NCI-H2029 treated with DMSO at 0.1 percent for 48 hours (cell line): ENCODE results near the gene NRG2.

Source experiments
- DNase-seq: peaks from one replicate; lab custom pipeline; 2025; lab: John Stamatoyannopoulos, UW

NRG2 gene

DNA sequence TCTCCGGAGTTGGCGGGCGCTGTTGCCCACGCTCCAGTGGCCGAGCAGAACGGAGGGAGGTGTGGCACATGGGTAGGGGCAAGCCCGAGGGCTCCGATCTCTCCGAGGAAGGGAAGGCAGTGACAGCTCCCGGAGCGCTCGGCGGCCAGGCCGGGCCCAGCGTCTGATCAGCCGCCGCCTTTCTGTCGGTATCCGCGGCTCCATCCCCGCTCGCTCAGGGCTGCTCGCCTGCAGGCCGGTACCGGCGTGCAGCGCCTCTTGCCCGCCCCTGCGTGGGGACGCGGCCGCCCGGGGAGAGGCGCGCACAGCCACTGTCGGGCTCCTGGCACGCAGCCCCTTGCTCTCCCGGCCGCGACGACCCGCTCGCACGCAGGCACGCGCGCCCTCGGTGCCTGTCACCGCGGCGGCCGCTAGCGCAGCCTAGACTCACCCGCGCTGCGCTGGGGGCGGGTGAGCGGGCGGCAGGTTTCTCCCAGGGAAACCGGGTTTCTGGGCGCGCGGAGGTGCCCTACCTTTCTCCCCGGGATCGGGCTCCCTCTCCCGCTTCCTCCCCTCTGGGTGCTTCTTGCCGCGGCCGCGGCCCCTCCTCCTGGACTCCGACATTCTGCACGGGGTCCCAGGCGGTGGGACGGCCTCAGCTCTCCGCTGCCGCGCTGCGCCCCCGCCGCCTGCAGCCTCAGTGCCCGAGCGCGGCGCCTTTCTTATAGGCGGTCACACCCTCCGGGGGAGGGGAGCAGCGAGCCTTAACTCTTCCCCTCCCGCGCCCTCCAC is 139.1 kb downstream of the NRG2 start:
- no peak for DNase-seq

DNA sequence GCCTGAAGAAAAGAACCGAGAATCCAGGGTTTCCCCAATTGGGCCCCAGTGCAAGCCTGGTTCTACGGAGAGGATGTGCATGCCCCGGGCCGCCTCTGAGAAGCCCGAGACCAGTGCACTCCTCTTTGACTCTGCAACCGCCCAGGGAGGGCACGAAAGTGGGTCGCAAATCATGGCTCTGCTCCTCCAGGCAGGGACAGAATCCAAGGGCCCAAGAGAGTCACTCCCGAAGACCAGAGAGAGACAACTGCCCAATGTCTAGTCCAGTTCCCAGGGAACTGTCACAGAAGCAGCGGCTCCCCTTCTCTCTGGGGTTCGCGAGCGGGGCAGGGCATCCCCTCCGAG is 139.7 kb downstream of the NRG2 start:
- DNase-seq, result no peak

DNA sequence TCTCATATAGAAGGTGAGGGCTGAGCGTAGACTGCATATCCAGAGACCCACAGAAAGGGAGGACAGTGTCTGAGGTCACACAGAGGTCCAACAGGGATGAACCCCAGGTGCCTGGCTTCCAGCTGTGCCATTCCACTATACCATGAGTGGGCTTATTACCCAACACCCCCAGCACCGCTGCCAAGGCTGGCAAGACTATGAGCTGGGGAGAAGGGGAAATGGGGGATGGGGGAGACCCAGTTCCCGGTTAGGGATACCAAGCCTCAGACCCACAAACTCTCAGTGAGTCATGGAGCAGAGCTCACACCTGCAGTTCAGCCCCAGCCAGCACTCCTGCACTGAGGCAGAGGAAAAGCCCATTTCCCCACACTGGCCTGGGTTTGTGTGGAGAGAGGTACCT is 141.1 kb downstream of the NRG2 start:
- DNase-seq, result no peak

DNA sequence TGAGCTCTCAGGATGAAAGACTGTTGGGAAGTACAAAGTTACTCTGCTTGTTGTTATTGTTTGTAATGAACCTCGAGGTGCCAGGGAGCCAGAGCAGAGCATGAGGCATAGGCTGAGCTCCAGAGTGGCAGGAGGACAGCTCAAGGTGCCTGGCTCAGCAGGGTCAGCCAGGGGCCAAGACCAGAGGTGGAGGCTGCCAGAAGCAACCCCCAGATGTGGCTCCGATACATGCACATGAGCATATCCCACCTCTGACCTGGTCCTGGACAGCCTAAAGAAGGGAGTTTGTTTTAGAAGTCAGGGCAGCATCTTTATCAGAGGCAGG is 141.9 kb downstream of the NRG2 start:
- no peak for DNase-seq

DNA sequence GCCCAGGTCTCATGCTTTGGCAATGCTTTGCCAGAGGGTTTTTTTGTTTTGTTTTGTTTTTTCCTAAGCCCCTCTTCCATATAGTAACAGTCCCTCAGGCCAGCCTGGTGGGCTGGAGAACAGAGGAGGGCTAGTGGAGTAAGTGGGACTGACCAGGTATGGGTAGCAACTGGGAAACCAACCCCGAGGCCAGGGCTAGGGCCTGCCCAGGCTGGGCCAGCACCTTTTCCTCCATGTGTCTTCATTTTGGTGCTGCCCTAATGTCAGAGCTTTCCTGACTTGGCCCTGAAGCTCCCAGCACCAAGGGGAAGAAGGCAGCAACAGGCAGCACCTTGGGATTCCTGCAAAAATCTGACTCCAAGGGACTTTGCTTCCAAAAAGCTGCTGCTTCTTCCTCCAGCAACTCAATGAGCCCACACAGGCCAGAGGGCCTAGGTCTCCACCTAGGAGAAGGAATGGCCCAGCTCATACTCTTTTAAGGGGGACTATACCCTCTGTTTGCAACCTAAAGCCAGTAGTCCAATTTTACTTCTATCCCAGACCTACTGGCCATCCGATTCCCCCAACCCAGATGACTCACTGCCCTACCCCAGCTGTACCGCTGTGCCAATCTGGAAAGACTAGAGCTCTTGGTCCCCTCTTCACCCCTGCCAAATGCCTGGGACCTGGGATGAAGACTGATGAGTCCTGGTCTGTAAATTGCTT is 142.4 kb downstream of the NRG2 start:
- no peak for DNase-seq

DNA sequence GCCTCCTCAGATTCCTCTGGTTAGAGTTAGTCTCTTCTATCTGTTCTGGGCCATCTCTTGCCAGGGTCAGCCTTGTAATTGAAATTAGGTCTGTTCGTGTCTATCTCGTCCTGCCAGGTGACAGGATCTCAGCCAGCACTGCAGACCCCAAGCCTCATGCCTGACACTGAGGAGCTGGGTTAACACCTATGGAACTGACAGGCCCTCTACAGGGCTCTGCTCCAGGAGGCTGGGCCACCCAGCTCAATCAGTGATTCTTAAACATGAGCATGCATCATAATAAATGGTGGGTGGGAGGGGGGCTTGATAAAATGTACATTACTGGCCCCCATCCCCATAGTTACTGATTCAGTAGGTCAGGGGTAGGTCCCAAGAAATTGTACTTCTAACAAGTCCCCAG is 144.1 kb downstream of the NRG2 start:
- DNase-seq, result no peak

DNA sequence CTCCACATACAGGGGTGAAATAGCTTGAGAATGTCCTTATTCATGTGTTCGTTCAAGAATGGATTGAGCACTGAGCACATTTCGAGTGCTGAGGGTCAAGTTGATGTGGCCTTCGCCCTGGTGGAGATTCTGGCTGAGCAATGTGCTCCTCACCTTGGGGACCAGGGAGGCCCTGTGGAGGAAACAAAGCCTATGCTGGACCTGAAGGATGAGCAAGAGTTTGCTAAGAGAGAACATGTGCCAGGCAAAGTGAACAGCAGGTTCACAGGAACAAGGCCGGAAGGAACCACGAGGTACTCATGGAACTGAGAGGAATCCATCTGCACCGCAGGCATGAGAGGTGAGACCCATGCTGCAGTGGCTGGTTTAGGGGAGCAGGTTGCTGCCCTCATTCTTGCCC is 145.1 kb downstream of the NRG2 start:
- no peak for DNase-seq

DNA sequence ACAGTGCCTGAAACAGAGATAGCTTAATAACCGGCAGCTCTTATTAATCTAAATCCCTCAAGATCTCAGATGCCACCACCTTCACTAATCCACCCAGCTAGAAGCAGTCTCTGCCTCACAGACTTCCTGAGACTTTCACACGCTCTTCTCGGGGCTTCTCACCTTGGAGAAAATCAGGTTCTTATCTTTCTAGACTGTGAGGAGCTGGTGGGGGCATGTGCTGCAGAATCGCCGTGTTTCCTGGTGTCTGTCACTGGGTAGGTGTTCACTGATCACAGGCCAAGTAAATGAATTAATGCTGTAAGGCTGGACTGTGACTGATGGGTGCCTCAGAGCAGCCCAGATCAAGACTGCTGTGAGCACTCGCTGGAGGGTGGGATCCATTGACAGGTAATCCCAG is 145.8 kb downstream of the NRG2 start:
- DNase-seq, result no peak

DNA sequence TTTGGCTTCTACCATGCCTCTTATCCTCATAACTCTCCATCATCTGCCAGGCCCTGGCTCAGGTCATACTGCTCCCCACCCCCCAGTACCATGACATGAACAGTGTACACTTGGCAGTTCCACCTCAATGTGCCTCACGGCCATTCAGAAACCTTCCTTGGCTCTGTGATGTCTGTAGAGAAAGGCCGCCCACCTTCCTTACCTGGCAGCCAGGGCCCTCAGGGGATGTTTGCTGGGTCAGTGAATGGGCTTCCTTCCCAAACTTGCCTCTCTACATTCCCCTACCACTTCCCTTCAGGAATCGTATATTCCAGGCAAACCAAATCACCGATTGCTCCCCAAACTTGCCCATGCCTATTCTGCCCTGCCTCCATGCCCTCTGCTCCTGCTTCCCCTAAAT is 146.4 kb downstream of the NRG2 start:
- DNase-seq, result no peak

DNA sequence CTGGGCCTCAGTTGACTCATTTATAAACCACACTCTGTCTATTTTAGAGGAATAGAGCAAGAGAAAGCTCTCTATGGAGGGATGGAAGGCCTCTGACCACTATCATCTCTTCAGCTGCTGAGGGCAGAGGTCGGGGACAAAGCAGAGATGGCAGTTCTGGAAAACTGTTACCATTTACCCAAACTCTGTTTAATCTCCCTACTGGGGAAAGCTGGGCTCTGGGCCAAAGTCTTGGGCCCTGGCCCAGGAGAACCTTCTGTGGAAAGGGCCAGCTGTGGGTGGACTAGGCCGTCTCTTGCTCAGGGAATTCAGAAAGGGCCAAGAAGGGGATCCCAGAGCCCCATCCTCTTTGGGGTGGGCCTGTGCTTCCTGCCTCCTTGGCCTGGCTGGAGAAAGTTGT is 147.5 kb downstream of the NRG2 start:
- DNase-seq, result no peak

DNA sequence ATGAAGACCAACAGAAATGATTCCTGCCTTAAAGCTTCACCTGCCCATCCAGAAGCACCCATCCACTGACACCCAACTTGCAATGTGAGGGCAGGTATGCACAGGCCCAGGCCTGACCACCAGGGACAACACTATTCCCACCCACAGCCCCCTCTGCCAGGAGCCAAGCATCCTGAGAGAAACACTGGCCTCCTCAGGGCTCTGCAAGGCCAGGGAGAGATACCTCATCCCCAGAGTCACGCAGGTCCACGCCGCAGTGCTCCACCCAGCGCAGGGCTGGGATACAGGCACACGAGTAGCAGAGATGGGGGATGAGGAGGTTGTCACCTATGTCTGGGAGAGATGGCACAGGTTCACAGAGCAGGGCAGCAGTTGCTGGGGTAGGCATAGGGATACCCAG is 148.1 kb downstream of the NRG2 start:
- no peak for DNase-seq

DNA sequence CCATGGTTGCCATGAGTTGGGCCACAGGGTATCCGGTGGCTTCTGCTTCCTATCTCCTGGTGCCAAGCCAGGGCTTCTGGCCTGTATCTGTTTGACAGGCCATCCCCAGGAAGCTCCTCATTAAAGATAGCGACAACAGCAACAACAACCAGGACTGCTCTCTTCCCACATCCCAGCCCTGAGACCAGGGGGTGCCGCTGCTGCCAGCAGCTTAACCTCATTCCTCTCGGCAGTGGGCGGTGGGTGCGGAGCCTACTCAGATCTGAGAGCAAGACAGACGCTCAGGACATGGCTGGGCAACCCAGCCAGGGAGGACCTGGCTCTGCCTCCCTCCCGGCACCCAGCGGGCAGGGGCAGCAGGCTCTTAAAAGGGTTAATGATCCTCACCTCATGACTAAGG is 149.2 kb downstream of the NRG2 start:
- no peak for DNase-seq

DNA sequence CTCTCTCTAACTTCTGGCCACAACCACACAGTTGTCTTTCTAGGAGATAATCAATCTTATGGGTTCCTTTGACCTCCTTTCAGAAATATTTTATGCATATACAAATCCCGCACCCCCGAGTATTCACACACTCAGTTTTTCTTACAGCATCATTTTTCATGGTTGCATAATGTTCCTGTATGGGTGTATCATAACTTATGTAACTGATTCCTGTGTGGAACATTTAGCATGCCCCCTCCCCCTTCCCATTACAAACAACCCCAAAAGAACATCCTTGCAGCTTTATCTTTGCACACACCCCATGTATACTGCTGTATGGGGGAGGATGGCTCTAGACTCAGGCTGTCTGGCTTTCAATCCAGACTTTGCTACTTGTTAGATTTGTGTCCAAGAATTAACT is 153.7 kb downstream of the NRG2 start:
- no peak for DNase-seq

DNA sequence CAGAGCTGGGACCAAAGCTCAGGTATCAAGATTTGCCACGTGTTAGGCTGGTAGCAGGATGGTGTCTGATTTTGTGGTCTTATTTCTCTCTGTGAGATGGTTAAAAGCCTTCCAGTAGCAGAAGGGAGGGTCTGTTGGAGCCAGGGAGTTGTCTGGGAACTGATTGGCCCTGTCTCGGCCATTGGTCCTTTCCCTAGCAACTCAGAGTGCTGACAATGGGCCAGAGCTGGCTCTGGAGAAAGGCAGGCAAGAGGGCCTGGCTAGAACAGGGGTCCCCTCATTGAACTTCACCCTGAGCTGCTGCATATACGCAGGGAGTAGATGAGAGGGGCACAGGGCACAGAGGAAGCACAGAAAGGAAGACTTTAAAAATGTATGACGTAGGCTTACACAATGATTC is 154.7 kb downstream of the NRG2 start:
- no peak for DNase-seq

DNA sequence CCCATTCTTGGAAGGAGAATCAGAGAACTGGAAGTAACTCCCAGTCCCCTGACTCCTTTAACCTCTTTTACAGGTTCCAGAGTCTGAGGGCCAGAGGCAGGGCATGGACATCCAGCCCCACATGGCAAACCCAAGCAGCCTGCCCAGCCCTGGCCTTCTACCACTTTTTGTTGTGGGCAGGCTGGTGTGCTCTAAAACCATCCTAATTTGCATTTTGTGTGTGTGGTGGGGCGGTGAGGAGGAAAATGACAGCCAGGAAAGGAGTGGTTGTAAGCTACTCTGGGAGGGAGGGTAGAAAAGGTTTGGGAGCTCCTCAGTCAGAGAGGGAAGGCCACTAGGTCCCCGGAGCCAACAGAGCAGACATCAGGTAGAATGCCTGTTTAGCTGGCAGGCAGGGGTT is 156.9 kb downstream of the NRG2 start:
- DNase-seq, result no peak

DNA sequence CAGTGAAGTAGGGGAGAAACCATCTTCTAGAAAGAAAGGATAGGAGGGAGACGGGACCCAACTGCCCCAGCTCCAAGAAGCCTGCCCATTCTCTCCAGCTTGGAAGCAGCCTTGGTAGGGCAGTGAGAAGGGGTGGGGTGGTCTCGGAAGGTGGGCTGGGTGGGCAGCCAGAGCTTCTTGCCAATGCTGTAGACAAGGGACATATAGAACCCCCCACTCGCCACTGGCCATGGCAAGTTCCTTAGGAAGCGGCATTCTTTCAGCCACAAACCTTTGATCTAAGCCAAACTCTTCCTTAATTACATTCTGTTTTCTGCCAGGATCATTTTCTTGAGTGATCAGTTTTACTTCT is 157.3 kb downstream of the NRG2 start:
- no peak for DNase-seq

DNA sequence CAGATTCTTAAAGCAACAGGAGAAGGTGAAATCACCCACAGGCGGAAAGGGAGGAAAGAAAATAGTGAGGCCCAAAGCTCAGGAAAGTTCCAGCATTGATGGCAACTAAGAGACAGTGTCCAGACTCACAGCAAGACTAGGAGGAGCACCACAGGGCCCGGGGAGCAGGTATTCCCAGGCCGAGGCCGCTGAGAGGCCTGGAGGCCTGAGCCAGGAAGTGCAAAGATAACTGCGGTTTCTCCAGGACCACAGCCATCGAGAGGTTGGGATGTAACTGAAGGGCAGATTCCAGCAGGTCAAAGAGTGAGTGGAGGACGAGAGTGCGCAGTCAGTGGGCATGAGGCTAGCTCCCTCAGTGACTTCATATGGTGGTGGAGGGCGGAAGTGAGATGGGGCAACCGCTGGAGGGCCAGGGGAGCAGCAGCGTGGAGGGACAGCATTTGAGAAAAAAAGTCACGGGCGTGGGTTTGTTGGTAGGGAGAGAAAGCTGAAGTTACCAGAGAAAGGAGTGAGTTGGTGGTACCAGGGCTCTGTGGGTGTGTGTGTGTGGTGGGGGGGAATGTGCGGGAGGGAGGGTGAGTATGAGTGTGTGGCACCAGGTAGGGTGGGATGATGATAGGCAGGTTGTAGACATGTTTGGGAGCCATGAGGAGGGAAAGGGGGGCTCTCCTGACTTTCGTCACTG is 157.8 kb downstream of the NRG2 start:
- DNase-seq, result no peak

DNA sequence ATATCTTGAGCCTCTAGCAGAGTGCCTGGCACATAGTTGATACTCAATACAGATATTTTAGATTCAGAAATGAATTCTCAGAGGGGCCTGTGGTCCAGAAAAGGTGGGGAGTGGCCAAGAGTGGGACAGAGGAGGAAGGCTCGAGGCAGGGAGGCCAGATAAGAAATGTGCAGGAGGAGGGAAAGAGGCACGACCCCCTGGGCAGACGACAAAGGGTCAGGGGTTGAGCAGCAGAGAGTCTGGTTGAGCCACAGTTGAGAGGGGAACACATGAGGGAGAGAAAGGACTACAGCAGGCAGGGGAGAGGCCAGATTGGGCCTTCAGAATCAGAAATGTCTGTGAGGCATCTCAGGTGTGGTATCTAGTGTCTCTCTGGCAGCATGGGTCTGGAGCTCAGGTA is 158.4 kb downstream of the NRG2 start:
- DNase-seq, result no peak

DNA sequence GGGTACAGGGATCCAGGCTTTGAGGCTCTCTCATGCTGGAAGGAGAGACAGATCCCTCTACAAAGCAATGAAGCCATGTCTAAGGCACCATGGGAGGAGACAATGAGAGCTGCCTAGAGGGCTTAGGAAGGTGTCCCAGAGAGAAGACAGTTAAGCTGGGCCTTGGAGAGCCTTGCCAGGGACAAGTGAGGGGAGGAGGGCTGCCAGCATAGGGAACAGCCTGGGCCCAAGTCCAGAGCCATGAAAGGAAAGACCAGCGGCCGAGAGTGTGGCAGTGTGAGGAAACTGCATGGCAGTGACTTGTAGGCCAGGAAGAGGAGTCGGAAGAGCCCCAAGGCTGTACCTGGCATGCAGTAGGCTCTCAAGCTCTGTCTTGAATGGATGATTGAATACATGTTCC is 159.0 kb downstream of the NRG2 start:
- no peak for DNase-seq

DNA sequence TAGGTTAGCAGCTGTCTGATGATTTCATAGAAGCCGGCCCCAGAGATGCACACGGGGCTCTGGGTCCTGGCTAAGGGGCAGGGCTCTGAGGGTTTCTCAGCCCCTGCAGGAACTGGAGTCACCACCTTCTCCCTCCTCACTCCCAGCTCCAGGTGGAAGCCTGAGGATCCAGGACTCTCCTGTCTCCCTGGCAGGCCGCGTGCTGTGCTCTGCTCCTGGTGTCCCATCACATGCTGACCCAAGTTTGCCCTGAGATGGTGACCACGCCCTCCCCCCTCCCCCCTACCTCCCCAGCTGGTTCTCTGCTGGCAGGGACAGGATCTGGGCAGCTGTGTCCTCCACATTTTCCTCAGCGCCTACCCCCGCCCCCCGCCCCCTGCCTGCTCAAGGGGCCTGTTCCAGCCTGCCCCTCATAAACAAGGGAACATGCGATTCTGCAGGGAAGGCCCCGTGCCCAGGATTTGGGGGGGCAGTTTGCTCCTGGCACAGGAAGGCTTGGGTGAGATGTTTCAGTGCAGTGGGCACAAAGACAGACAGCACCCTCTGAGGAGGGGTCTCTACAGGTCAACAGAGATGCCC is 160.0 kb downstream of the NRG2 start:
- no peak for DNase-seq

DNA sequence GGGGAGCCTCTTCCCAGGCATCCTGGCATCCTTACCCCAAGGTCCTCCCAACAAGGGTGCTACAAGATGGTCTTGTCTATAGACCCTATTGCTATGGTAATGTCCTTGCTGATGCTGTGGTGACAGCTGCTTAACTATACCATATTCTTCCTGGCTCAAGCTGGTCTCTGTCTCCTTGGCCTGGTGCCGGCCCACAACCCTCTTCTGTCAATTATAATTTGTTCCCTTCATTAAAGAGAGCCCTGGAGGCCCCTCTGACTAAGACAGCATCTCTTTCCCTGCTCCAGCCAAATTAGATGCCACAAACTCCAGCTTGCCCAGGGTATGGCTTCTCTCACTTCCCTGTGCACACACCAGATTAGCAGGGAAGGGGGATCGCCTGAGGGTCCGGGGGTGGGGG is 160.8 kb downstream of the NRG2 start:
- DNase-seq, result no peak

DNA sequence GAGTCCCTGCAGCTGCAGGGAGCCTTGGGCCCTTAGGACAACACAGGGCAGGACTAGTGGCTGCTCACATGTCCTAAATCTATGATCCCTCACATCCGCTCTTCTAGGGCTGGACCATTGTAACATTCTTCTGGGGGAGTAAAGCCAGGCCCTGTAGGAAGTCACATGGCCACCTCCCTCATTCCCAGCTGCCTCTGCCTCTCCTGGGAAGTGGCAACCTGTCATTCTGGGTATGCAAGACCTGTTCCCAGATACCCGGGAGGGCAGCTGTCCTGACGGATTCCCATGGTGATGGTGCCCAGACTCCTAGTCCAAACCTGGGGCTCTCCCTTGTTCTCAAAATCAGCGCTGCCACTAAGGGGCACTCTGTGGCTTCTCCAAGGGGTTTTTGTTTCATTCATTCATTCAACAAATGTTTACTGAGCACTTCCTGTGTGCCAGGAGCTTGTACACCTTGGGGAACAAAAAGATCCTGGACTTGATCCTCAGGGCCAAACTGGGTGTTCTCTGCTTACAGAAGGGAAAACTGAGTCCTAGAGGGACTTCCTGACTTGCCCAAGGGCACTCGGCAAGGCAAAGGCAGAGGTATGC is 161.9 kb downstream of the NRG2 start:
- DNase-seq, result no peak
